GM21381 (cell line): ENCODE data around the gene ATRN.
"Not testable (repeated sequence)": the region's sequence is repeated elsewhere in the genome, so short reads cannot be mapped to it uniquely, and the experiment has no call there.

Experiments
- ATAC-seq: cut with Tn5 transposase; IDR thresholded peaks from one replicate; pipeline ENCODE4 v1.9.1; 2021; ENCODE audit warnings: mild to moderate bottlenecking, moderate library complexity; ENCODE audit not compliant: unreplicated experiment

The ATRN gene

GRCh38 chr20:3465301-3465700 lies 5.5 kb upstream of the ATRN start:
- ATAC-seq: no peak

- ATAC-seq: no peak
These were observed 601 bp upstream of the ATRN start for GRCh38 chr20:3470208-3470626.

GRCh38 chr20:3471397-3472021 lies 691 bp downstream of the ATRN start:
- peak; percentile 33 for ATAC-seq

- ATAC-seq: no peak
These were observed 1.3 kb downstream of the ATRN start for GRCh38 chr20:3472105-3472504.

DNA sequence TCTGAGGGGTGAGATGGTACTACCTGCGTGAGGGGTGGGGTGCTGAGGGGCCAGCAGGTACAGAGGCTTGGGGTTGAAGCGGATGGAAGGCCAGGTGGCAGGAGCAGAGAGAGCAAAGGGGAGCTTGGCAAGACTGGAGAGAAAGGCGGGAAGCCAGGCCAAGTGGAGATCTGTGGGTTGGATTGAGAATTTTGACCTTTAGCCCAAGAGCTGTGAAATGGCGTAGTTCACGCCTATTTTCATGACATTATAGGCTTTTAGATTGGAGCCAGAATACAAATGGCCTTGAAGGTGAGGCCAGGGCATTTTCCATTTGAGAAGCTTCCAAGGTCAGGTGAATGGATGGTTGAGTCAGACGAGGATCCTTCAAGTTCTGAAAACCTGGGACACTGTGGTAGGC lies 2.5 kb downstream of the ATRN start:
- no peak for ATAC-seq

- no peak for ATAC-seq
These were observed 3.1 kb downstream of the ATRN start for GRCh38 chr20:3473944-3474343.

DNA sequence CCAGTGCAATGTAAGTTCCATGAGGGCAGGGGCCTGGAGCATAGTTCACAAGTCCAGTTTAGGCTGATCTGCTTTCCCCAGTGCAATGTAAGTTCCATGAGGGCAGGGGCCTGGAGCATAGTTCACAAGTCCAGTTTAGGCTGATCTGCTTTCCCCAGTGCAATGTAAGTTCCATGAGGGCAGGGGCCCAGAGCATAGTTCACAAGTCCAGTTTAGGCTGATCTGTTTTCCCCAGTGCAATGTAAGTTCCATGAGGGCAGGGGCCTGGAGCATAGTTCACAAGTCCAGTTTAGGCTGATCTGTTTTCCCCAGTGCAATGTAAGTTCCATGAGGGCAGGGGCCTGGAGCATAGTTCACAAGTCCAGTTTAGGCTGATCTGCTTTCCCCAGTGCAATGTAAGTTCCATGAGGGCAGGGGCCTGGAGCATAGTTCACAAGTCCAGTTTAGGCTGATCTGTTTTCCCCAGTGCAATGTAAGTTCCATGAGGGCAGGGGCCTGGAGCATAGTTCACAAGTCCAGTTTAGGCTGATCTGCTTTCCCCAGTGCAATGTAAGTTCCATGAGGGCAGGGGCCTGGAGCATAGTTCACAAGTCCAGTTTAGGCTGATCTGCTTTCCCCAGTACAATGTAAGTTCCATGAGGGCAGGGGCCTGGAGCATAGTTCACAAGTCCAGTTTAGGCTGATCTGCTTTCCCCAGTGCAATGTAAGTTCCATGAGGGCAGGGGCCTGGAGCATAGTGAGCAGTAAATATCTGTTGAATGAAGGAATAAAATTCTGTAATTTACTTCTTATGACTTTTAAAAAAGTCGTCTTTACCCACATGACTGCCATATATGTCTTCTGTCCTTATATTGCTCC lies 6.4 kb downstream of the ATRN start:
- ATAC-seq: not testable (repeated sequence)

GRCh38 chr20:3477861-3478544 lies 7.2 kb downstream of the ATRN start:
- ATAC-seq: no peak

GRCh38 chr20:3479025-3479424 lies 8.2 kb downstream of the ATRN start:
- ATAC-seq: no peak

DNA sequence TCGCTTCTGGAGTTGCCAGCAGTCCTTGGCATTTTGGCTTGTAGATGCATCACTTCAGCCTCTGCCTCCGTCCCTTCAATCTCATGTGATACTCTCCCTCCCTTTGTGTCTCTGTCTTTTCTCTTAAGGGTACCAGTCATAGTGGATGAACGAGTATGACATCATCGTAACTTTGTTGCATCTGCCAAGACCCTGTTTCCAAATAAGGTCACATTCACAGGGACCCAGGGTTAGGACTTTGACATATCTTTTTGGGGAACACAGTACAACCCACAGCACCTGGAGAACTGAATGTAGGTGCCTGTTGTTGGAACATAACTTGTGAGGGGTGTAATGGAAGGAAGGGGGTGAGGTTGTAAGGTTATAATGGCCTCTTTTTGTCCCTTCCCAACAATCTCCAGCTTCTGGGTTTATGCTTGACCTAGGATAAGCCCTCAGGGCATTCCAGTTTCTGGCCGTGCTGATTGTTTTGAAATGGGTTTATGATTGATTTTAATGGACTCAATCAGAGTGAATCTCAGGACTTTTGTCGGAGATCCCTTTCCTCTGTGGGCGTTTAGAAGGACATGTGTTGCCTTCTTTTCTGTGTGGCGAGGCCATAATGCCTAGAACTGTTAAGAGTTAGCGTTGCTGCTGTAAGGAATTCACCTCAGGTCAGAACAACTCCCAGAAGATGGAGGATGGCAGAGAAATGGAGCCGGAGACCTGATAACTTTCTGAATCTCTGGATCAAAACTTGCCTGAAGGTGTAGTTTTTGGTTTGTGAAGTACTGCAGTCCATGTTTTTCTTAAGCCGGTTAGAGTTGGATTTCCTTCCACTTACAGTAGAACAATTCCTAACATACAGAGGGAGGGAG lies 9.2 kb downstream of the ATRN start:
- ATAC-seq: no peak

GRCh38 chr20:3483309-3483708 lies 12.5 kb downstream of the ATRN start:
- no peak for ATAC-seq

- ATAC-seq: no peak
These were observed 13.0 kb downstream of the ATRN start for GRCh38 chr20:3483784-3484183.

DNA sequence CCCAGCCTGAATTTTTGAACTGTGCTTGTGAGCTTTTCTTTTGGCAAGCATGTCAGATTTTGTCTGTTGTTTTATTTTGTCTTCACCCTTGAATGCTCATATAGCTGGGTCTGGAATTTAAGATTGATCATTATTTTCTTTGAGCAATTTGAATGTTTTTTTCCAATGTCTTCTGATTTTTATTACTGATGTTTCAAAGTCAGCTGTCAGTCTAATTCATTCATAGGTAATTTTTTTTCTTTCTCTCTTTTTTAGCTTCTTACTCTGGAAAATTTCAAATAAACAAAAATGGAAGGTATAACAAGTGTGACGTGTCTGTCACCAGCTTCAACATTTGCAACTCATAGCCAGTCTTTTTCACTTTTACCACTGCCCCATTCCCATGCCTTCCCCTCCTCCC lies 15.1 kb downstream of the ATRN start:
- no peak for ATAC-seq

- no peak for ATAC-seq
These were observed 16.0 kb downstream of the ATRN start for GRCh38 chr20:3486850-3487249.

GRCh38 chr20:3492669-3493068 lies 21.9 kb downstream of the ATRN start:
- no peak for ATAC-seq

- ATAC-seq: no peak
These were observed 23.4 kb downstream of the ATRN start for GRCh38 chr20:3494218-3494617.

GRCh38 chr20:3502878-3503277 lies 32.1 kb downstream of the ATRN start:
- ATAC-seq: no peak

DNA sequence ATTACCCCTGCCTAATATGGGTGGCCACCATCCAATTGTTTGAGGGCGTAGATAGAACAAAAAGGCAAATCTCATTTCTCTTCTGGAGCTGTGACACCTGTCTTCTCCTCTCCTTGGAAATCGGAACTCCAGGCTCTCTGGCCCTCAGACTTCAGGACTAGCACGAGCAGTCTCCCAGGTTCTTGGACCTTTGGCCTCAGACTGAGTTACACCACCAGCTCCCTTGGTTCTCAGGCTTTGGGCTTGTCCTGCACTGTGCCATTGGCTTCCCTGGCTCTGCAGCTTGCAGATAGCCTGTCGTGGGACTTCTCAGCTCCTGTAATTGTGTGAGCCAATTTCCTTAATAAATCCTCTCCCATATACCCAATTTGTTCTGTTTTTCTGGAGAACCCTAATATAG lies 34.3 kb downstream of the ATRN start:
- no peak for ATAC-seq

GRCh38 chr20:3509064-3509463 lies 38.2 kb downstream of the ATRN start:
- no peak for ATAC-seq

DNA sequence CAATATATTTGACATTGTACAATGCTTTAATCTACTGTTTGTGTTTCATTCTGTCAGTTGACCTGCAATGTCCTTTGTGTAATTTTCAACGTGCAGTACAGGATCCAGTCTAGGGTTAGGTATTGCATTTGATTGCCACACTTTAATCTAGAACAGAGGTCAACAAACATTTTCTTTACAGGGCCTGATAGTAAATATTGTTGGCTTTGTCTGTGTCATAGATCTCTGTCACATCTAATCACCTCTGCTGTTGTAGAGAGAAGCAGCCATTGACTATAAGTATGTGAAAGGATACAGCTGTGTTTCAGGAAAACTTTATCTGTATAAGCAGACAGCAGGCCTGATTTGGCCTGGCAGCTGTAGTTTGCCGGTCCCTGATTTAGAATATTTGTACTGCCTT lies 39.3 kb downstream of the ATRN start:
- no peak for ATAC-seq

- not testable (repeated sequence) for ATAC-seq
These were observed 41.4 kb downstream of the ATRN start for GRCh38 chr20:3512239-3512638.
